Ishikawa (cell line): ENCODE results near the gene TRIM71.

Experiments
- CEBPB ChIP-seq: IDR thresholded peaks from 2 replicates; pipeline ENCODE4 v1.6.1; 2012
- EP300 ChIP-seq: IDR thresholded peaks from 2 replicates; pipeline ENCODE4 v1.6.1; 2012; ENCODE audit warnings: borderline replicate concordance
- RAD21 ChIP-seq: IDR thresholded peaks from 2 replicates; pipeline ENCODE4 v1.6.1; 2012; ENCODE audit warnings: low read depth
- TF ChIP-seq, protein P1 (sequence below): IDR thresholded peaks from 2 replicates; pipeline ENCODE4 v1.6.1; 2012
- TF ChIP-seq, protein P2 (sequence below): IDR thresholded peaks from 2 replicates; pipeline ENCODE4 v1.6.1; 2012; ENCODE audit warnings: low read depth, mild to moderate bottlenecking

DNA sequence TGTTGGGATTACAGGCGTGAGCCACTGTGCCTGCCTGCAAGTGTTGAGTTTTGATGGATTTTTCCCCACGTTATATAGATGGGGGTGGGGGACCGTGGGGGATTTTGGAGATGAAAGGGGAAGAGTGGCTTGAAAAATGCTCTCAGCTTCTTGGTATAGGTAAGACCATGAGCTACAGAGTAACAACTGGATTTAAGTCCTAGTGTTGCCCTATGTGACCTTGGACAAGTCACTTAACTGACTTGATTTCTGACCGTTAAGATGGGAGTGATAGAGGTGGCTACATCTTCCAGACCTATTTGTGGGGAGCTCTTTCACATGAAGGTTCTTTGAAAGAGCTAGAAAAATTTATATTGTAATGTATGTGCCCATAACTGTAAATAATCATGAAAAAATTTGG lies 13.3 kb downstream of the TRIM71 start:
- TF ChIP-seq CEBPB (no peak), EP300 (no peak), RAD21 (no peak)
- TF ChIP-seq, protein P1, sequence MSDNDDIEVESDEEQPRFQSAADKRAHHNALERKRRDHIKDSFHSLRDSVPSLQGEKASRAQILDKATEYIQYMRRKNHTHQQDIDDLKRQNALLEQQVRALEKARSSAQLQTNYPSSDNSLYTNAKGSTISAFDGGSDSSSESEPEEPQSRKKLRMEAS = no peak
- TF ChIP-seq, protein P2, sequence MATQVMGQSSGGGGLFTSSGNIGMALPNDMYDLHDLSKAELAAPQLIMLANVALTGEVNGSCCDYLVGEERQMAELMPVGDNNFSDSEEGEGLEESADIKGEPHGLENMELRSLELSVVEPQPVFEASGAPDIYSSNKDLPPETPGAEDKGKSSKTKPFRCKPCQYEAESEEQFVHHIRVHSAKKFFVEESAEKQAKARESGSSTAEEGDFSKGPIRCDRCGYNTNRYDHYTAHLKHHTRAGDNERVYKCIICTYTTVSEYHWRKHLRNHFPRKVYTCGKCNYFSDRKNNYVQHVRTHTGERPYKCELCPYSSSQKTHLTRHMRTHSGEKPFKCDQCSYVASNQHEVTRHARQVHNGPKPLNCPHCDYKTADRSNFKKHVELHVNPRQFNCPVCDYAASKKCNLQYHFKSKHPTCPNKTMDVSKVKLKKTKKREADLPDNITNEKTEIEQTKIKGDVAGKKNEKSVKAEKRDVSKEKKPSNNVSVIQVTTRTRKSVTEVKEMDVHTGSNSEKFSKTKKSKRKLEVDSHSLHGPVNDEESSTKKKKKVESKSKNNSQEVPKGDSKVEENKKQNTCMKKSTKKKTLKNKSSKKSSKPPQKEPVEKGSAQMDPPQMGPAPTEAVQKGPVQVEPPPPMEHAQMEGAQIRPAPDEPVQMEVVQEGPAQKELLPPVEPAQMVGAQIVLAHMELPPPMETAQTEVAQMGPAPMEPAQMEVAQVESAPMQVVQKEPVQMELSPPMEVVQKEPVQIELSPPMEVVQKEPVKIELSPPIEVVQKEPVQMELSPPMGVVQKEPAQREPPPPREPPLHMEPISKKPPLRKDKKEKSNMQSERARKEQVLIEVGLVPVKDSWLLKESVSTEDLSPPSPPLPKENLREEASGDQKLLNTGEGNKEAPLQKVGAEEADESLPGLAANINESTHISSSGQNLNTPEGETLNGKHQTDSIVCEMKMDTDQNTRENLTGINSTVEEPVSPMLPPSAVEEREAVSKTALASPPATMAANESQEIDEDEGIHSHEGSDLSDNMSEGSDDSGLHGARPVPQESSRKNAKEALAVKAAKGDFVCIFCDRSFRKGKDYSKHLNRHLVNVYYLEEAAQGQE = no peak
